Activated CD4-positive, alpha-beta T cell treated with anti-CD3 and anti-CD28 coated beads, Interleukin-2, Interleukin-6, amounts not matched to agents 100 ng/mL and 50 ng/mL, durations not matched to agents 16 hours and 8 hours (primary cell): Measurements from ENCODE around the gene SH3PXD2B.
A peak's percentile ranks its signal among the peaks of the same experiment; 100 is the strongest.
"Not testable (repeated sequence)": the region's sequence is repeated elsewhere in the genome, so short reads cannot be mapped to it uniquely, and the experiment has no call there.

Source experiments
- DNase-seq: peaks from one replicate; pipeline ENCODE4 v3.0.0-alpha.2; 2020

The SH3PXD2B gene

DNA sequence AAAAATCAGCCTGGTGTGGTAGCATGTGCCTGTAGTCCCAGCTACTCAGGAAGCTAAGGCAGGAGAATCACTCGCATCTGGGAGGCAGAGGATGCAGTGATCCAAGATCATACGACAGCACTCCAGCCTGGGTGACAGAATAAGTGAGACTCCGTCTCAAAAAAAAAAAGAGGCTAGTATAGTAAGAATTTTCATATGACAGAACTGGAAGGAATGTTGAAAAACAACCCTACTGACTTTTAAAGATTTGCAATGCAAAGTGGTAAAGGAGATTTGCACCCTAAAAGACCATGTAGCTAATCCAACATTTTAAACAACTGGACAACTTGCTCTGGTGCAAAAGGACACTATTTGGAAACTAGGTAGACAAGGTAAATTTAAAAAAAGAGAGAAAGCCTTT is 58.1 kb downstream of the SH3PXD2B start:
- DNase-seq, result no peak

- DNase-seq, result peak; percentile 37
Observed at GRCh38 chr5:172395483-172395882, 58.8 kb downstream of the SH3PXD2B start.

DNA sequence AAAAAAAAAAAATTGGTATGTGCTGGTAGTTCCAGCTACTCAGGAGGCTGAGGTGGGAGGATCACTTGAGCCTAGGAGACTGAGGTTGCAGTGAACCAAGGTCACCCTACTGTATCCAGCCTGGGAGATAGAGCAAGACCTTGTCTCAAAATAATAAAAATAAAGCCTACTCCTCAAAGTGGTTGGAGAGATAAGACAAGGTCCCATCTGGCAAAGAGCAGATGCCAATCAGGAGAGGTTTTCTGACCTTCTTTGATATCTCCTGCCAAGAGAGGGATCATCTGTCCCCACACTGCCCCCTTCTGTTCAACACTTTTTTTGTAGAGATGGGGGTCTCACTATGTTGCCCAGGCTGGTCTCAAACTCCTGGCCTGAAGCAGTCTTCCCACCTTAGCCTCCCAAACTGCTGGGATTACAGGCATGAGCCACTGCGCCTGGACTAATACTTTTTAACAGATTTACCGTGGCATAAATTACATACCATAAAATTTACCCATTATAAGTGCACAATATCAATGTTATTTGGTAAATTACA is 64.7 kb downstream of the SH3PXD2B start:
- no peak for DNase-seq

- DNase-seq, result no peak
Observed at GRCh38 chr5:172388246-172388733, 66.0 kb downstream of the SH3PXD2B start.

GRCh38 chr5:172385707-172386106 is 68.6 kb downstream of the SH3PXD2B start:
- DNase-seq, result no peak

DNA sequence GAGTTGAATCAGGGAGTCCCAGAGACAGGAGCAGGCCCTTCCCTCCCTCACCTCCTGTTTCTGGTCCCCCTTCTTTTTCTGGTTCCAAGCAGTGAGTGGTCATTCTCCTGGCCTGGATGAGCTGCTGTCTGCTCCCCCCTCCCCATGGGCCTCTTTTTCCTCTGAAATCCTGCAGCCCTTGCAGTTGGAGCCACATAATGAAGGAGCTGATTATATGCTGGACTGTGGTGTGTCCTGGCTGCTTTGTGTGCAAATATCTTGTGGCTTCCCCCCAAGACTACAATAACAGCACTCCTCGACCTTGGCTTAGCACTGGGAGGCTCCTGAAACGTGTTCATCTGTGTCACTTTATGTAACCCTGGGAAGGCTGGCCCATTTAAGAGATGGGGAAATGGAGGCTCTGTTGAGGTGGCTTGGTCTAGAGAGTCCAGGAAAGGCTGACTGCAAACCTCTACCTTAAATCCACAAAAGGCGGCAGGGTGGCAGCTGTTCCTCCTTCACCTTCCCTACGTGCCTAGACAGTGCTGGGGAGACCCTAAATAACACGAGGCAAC is 69.2 kb downstream of the SH3PXD2B start:
- no peak for DNase-seq

DNA sequence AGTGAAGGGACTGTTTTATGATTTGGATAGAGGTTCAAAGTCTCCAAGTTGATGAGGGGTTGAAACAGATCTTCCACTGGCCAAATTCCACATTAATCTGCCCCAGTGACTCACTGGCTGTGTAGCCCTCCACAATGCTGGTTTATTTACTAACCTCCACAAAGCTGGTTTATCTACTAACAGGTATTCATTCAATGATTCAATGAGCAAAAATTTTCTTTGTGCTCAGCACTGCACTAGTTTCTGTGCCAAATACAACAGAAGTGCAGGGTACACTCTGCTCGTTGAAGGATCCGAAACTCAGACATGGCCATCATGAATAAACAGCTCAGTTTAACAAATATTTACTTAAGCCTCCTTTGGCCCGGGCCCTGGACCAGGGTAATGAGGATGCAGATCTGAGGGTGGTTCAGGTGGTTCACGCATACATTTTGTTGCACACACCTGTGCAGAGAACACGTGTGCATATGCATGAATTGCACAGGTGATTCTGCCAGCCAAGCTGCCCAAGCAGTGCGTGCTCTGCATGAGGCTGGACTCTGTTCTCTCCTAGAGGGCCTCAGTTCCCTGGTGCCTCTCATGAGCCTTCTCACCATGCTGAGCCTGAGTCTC is 71.0 kb downstream of the SH3PXD2B start:
- no peak for DNase-seq

DNA sequence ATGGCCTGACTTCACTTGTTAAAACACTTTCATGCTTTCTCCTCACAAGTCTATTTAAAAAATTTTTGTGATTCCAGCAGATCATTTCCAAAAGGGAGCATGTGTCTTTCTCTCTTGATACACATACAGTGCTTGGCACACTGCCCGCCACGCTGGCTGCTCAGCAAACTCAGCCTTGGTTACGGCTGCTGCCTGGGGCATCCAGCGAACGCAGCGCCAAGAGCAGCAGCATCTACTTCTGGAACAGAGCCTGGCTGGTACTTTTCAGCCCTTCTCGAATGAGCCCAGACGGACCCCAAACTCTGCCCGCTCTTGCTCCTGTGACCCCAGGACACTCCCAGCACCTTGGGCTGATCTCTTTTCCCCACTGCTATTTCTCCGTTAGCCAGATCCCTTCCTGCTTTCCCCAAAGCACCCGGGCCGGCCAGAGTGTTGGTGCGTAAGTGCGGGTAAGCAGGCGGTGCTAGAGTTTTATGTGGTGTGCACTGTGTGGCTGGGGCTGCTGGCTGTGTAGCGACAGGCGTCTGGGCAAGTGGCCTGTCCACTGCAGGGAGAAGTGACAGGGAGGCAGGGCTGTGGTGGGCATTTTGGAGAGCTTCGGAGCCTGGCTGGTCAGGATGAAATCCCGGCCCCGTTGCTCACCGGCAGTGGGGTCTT is 73.2 kb downstream of the SH3PXD2B start:
- DNase-seq, result no peak

DNA sequence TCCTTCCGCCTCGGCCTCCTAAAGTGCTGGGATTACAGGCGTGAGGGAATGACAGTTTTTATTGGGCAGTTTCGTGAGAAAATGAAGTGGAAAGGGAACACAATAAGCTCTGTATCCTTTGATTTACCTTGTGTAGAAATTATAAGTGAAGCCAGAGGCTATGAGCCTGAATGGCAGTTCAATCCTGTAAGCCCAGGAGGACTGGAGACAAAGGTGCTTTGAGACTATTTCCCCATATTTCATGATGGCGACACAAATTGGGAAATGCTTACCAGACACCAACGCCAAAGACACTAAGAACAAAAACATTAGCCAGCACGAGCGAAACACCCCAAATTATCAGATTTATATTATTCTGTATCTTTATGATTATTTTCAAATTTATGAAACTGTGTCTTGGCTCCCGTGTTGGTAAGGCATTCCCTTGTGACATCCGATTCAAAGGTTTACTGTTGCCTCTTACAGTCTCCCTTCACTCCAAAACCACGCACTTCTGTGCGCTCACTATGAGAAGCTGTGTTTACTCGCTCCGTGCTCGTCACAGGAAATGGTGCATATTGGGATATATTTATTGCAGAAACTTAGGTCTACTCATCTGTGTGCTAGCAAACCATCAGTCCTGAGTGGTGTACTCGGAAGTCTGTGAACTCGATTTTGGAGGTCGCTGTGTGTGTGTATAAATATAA is 73.9 kb downstream of the SH3PXD2B start:
- DNase-seq, result no peak

- no peak for DNase-seq
Observed at GRCh38 chr5:172379481-172379880, 74.8 kb downstream of the SH3PXD2B start.

GRCh38 chr5:172377856-172378255 is 76.5 kb downstream of the SH3PXD2B start:
- DNase-seq, result peak; percentile 10

DNA sequence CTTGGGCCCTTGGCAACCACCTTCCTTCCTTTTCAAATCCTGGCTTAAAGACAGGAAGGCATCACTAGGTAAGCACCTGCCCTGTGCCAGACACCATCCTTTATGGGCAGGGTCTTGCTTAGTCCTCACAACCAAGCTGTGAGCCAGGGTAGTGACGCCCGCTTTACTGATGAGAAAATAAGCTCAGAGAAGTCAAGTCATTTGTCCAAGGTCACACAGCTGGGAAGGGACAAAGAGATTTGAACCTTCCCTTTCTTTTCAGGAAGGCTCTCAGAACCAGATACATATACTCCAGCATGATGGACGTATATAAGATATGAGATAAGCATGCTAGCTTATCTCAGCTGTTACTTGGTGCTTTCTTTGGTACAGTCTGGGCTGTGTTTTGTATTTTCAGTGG is 76.9 kb downstream of the SH3PXD2B start:
- no peak for DNase-seq

DNA sequence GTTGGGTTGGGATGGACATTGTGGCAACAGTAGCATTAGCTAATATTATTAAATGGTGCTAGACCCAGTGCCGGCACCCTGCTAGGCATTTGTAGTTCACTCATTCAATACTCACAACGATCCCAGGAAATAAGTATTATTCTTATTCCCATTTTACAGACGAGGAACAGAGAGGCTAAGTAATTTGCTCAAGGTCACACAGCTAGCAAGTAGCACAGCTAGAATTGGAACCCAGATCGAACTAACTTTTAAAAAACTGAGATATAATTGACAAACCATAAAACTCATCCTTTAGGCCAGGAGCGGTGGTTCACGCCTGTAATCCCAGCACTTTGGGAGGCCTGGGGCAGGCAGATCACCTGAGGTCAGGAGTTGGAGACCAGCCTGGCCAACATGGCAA is 79.5 kb downstream of the SH3PXD2B start:
- no peak for DNase-seq

DNA sequence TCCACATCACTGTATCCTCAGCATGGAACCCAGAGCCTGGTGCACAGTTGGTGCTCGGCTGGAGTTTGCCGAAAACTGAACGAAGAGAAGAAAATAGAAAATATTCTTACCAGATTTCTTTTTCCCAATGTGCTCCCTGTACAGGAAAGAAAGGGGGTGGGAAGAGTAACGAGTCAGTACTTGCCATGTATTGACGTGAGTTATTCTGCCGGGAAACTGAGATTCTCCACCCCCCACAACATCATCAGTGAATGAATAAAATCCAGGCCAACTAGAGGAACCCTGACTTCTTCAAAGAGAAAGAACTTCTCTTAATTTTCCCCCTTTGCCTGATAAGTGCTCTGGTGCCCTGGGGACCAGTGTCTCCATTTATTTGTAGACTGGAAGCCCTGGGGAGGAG is 80.6 kb downstream of the SH3PXD2B start:
- DNase-seq, result no peak

DNA sequence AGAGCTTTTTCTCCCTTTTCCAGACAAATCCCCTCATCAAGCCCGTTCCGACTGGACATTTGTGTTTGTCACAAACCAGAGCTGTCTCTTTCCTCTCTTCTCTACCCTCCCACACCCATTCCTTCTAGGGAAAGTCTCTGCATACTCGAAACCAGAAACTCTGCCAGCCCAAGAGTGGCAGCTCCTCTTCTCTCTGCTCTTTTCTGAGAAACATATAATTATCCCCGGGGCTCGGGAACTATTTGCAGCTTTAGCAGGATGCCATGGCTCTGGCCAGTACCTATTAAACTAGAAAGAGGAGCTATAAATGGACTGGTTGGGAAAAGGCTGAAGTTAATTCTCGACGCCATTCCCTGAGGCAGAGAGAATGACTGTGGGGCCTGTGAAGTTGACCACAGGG is 82.6 kb downstream of the SH3PXD2B start:
- DNase-seq, result no peak

DNA sequence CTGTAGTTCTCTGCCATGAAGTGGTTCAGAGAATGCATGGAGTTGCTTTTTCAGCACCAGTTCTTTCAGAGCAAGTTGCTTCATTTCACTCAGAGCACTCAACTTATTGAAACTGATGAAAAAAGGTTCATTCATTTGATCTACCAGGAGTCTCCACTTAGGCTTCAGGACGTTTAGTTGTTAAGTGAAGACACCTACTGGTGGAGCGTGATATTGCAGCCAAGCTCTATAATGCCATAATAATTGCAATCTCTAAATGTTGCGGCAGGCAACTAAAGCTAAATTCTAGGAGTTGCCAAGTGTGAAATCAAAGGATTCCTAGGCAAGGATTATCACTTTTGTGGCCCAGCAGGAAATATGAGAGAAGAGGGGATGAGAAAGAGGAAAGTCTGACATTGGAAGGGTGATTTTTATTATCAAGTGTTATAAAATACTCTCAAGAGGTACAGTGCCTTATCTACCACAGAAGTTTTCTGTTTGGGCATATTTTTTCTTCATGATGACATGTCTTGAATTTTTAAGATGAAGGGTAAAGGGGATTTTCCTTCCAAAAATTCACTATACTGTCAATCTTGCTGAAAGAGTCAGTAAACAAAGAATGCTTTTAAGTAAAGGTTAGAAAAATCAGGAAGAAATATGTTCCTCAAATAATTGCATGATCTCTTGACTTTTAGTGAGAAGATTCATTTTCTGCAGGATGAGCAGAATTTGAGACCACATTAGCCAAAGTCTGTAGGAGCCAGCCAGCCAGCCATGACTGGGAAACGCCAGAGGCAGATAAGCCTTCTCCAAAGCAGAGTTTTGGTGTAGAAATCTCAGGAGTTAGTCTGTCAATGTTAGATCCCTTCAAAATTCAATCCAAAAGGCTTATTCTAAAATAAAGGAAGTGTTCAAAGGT is 83.4 kb downstream of the SH3PXD2B start:
- peak; percentile 72 for DNase-seq

GRCh38 chr5:172370237-172370640 is 84.1 kb downstream of the SH3PXD2B start:
- no peak for DNase-seq

DNA sequence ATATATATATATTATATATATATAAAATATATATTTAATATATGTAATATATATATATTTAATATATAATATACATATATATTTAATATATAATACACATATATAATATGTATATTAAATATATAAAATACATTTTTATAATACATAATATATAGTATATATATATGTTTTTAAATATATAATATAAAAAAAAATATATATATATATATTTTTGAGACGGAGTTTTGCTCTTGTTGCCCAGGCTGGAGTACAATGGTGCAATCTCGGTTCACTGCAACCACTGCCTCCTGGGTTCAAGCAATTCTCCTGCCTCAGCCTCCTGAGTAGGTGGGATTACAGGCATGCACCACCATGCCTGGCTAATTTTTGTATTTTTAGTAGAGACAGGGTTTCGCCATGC is 85.6 kb downstream of the SH3PXD2B start:
- not testable (repeated sequence) for DNase-seq

DNA sequence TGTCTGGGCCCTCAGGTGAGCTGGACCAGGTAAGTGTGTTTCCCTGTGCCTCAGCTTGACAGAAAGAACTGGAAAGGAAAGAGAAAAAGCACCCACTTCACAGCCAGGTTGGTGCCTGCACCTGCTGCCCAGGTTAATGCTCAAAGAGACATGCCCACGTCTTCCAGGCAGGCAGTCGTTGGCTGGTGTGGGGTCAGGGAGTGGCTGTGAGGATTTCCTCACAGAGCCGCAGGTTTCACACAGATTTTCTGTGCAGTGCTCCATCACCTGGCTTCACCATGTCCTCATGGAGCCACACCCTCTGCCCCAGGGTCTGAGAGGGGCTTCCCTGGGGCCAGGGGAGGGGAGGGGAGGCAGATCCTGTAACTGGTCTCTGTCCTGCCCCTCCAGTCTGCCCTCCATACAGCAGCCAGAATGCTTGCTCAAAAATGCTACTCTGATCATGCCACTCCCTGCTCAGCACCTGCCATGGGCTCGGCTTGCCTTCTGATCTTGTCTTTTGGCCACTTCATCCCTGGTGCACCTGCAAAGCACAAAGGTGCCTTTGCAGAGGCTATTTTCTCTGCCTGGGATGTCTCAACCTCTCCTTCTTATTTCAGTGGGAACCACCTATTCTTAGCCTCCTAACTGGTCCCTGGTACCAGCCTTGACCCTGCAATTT is 88.2 kb downstream of the SH3PXD2B start:
- no peak for DNase-seq

GRCh38 chr5:172364773-172365172 is 89.6 kb downstream of the SH3PXD2B start:
- peak; percentile 74 for DNase-seq

DNA sequence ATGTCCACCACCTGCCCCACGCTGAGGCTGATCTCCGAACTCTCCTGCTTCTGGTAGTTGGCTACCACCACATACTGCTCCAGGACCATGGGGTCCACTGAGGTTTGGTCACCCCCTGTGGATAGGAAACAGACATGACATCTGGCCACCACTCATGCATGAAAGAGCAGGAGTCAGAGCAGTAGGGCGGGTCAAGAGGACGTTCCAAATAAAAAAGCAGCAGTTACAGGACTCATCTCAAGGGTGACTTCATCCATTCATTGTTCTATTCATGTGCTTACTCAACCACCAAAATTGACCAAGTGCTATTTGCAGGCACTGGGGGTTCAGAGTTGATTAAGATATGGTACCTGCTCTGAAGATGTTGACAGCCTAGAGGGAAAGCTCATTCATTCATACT is 91.6 kb downstream of the SH3PXD2B start:
- DNase-seq, result no peak
